HFFc6 (cell line): Measurements from ENCODE around the gene P3H3. TPM values are rescaled to one million over a fixed set of nuclear protein-coding genes. Genes with fewer than 3 reads are reported as not detected.

Experiments
- DNase-seq: peaks from one replicate; pipeline ENCODE4 v3.0.0-alpha.2; 2018
- H3K27ac Mint-ChIP-seq: 2 replicates; pipeline ENCODE4 v1.8.0; 2020; ENCODE audit warnings: mild to moderate bottlenecking, mixed read lengths
- H3K27me3 Mint-ChIP-seq: 2 replicates; pipeline ENCODE4 v1.8.0; 2021; ENCODE audit warnings: mild to moderate bottlenecking, moderate library complexity, mixed read lengths; ENCODE audit not compliant: insufficient read depth
- H3K36me3 Mint-ChIP-seq: 2 replicates; pipeline ENCODE4 v1.8.0; 2021; ENCODE audit warnings: low read depth, mixed read lengths
- H3K4me1 Mint-ChIP-seq: 2 replicates; pipeline ENCODE4 v1.8.0; 2020; ENCODE audit warnings: low read depth, mixed read lengths
- H3K4me3 Mint-ChIP-seq: 2 replicates; pipeline ENCODE4 v1.8.0; 2020; ENCODE audit warnings: mild to moderate bottlenecking, moderate library complexity, mixed read lengths
- H3K9me3 Mint-ChIP-seq: 2 replicates; pipeline ENCODE4 v1.8.0; 2020; ENCODE audit warnings: mild to moderate bottlenecking, mixed read lengths
- total RNA-seq, 6 experiments: library from RNA; stranded (reverse); fragmentation: NEBNext Ultra II Directional; extraction: Animal tissue kit (Norgen Biotek cat#: 25700); gene quantifications; 2 replicates in 1 of 6; 3 replicates in 5 of 6; pipeline ENCODE4 v1.2.3, GENCODE V29; 2021
- TF ChIP-seq, protein P1 (sequence below): fragments of 200-600 bp; sonication (generic); IDR thresholded peaks from 2 replicates; pipeline ENCODE4 v1.5.0; 2021; ENCODE audit warnings: antibody characterized with exemption, mild to moderate bottlenecking

The P3H3 gene
- total RNA-seq, 6 experiments from 2014 or later, result 94.0 to 109 (median 103) TPM

DNA sequence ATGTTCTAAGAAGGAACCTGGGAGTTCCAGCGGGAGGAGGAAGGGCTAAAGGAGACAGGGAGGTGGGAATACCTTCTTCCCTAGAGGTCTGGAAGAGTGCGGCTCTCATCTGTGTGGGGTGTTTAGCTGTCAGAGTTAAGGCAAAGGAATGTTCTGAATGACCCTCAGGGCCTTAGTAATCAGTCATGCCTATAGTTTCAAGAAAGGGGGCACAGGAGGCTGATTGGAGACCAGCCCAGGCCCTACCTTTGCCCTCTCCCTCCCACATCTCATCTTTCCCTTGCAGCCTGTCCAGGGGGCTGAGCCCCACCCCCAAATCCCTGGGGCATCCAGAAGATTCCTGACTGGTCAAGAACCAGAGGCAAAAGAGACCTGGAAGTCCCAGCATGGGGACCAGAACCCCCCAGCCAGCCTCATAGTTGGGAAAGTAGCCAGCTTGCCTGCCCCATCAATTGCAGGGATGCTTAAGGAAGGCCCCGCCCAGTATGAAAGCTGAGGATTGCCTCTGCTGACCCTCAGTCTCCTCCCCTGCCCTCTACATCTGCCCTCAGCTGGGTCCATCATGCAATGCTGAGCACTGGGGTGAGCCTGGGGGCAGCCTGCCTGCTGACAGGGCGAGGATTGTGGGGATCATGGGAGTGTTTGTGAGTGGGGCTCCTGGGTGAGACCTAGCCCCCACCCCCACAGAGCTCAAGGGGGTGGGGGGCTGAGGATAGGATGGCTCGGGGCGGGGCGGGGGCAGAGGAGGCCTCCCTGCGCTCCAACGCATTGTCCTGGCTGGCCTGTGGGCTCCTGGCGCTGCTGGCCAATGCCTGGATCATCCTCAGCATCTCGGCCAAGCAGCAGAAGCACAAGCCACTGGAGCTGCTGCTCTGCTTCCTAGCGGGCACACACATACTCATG lies 4.8 kb upstream of the P3H3 start:
- Mint-ChIP-seq H3K9me3 (no peaks in the 10 kb centered on the region), H3K4me3 (no peak overlapping the region), H3K27me3 (peaks cover 33% of the 10 kb centered on the region), H3K4me1 (peaks cover 63% of the 10 kb centered on the region), H3K36me3 (peaks cover 8% of the 10 kb centered on the region), H3K27ac (no peak overlapping the region)
- no peak for DNase-seq
- TF ChIP-seq, protein P1, sequence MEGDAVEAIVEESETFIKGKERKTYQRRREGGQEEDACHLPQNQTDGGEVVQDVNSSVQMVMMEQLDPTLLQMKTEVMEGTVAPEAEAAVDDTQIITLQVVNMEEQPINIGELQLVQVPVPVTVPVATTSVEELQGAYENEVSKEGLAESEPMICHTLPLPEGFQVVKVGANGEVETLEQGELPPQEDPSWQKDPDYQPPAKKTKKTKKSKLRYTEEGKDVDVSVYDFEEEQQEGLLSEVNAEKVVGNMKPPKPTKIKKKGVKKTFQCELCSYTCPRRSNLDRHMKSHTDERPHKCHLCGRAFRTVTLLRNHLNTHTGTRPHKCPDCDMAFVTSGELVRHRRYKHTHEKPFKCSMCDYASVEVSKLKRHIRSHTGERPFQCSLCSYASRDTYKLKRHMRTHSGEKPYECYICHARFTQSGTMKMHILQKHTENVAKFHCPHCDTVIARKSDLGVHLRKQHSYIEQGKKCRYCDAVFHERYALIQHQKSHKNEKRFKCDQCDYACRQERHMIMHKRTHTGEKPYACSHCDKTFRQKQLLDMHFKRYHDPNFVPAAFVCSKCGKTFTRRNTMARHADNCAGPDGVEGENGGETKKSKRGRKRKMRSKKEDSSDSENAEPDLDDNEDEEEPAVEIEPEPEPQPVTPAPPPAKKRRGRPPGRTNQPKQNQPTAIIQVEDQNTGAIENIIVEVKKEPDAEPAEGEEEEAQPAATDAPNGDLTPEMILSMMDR, result no peak

DNA sequence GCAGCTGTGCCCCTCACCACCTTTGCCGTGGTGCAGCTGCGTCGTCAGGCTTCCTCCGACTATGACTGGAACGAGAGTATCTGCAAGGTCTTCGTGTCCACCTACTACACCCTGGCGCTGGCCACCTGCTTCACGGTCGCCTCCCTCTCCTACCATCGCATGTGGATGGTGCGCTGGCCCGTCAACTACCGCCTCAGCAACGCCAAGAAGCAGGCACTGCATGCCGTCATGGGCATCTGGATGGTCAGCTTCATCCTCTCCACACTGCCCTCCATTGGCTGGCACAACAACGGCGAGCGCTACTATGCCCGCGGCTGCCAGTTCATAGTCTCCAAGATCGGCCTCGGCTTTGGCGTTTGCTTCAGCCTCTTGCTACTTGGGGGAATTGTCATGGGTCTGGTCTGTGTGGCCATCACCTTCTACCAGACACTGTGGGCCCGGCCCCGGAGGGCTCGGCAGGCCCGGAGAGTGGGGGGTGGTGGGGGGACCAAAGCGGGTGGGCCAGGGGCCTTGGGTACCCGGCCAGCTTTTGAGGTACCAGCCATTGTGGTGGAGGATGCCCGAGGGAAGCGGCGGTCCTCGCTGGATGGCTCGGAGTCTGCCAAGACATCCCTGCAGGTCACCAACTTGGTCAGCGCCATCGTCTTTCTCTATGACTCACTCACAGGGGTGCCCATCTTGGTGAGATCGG lies 4.0 kb upstream of the P3H3 start:
- Mint-ChIP-seq H3K4me1 (peaks cover 63% of the 10 kb centered on the region), H3K4me3 (peak overlapping the region; percentile 86; the same call in 1 of the 2 replicates), H3K9me3 (no peaks in the 10 kb centered on the region), H3K36me3 (peaks cover 8% of the 10 kb centered on the region), H3K27me3 (peaks cover 35% of the 10 kb centered on the region), H3K27ac (no peak overlapping the region; the same call in 1 of the 2 replicates)
- TF ChIP-seq, protein P1, result no peak
- DNase-seq, result no peak

DNA sequence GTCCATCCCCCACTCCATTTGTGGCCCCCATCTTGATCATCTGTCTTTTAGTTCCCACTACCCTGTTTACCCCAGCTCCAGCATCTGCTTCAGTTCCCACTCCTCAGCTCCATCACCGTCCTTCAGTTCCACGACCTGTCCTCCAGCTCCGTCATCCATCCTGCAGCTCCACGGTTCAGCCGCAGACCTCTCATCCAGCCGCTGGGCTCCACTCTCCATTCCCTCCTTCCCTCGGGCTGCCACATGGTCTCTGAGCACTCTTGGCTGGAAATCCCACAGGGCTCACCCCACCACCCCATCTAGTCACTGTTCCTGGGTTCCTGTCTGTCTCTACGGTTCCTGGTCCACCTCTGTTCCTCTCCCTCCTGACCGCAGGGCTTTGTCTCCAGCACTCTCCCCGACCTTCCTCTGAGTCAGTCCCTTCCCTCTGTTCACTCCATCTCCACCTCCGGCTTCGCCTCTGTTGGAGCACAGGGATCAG lies 3.3 kb upstream of the P3H3 start:
- H3K27ac Mint-ChIP-seq, result peak overlapping the region; percentile 80
- H3K4me1 Mint-ChIP-seq, result peaks cover 61% of the 10 kb centered on the region
- peaks cover 29% of the 10 kb centered on the region for H3K27me3 Mint-ChIP-seq
- H3K36me3 Mint-ChIP-seq, result peaks cover 8% of the 10 kb centered on the region
- no peaks in the 10 kb centered on the region for H3K9me3 Mint-ChIP-seq
- peak overlapping the region; percentile 86 for H3K4me3 Mint-ChIP-seq
- TF ChIP-seq, protein P1, result no peak
- no peak for DNase-seq

DNA sequence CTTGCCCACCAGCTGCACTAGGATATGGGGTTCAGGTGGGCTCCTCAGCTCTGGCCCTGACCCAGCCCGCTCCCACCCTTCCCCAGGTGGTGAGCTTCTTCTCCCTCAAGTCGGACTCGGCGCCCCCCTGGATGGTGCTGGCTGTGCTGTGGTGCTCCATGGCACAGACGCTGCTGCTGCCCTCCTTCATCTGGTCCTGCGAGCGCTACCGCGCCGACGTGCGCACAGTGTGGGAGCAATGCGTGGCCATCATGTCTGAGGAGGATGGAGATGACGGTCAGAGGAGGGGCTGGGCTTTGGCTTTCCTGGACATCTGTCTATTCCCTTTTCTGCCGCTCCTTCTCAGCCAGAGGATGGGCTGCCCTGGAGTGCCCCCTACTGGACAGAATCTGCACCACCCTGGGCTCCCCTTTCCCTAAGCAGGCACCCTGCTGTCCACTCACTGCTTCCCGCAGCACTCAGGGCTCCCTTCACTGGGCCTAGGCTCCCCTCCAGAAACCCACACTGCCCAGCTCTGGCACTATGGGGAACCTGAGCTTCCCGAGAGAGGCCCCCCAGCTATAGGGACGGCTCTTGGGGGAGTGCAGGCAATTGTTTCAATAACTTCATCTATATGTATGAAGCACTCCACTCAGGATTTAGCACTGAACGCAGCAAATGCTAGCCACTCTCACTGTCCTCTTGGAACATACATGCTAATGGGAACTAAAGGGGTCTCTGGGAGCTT lies 2.6 kb upstream of the P3H3 start:
- Mint-ChIP-seq H3K36me3 (peaks cover 8% of the 10 kb centered on the region), H3K4me3 (peak overlapping the region; percentile 86), H3K9me3 (no peaks in the 10 kb centered on the region), H3K4me1 (peaks cover 62% of the 10 kb centered on the region), H3K27ac (peak overlapping the region; percentile 80), H3K27me3 (peaks cover 29% of the 10 kb centered on the region)
- DNase-seq, result peak; percentile 73
- TF ChIP-seq, protein P1, result peak; percentile 97

DNA sequence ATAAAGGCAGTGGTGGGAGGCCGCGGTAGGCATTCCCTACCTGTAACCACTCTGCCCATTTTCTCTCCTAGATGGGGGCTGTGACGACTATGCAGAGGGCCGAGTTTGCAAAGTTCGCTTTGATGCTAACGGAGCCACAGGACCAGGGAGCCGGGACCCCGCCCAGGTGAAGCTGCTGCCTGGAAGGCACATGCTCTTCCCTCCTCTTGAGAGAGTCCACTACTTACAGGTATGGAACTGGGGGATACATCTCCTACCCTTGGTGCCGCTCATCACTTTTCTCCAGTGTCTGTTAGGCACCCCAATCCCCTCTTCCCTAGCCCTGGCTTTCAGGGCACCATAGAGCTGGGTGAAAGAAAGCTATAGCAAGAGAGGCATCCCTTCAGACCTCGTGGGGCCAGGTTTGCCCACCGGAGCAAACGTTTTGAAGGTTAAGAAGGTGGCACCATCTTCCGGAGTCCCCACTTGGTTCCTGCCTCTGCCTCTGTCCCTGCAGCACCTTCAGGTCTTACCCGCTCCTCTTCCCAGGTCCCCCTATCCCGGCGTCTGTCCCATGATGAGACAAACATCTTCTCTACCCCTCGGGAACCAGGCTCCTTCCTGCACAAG lies 2.0 kb upstream of the P3H3 start:
- Mint-ChIP-seq H3K4me1 (peaks cover 62% of the 10 kb centered on the region), H3K27me3 (peaks cover 23% of the 10 kb centered on the region), H3K9me3 (no peaks in the 10 kb centered on the region), H3K27ac (peak overlapping the region; percentile 26; the same call in 1 of the 2 replicates), H3K36me3 (peaks cover 8% of the 10 kb centered on the region), H3K4me3 (no peak overlapping the region)
- TF ChIP-seq, protein P1, result no peak
- DNase-seq, result no peak
